Neural progenitor cell (in vitro differentiated cells): Measurements from ENCODE around the gene MYO18B.

ENCODE experiments used
- EZH2phosphoT487 ChIP-seq: fragments of 200-600 bp; sonication (generic); IDR thresholded peaks from 2 replicates; pipeline ENCODE4 v1.6.1; 2017; ENCODE audit warnings: antibody characterized with exemption
- TF ChIP-seq, protein P1 (sequence below): fragments of 200-600 bp; sonication (generic); IDR thresholded peaks from 2 replicates; pipeline ENCODE4 v1.5.1; 2017; ENCODE audit warnings: antibody characterized with exemption, mild to moderate bottlenecking

DNA sequence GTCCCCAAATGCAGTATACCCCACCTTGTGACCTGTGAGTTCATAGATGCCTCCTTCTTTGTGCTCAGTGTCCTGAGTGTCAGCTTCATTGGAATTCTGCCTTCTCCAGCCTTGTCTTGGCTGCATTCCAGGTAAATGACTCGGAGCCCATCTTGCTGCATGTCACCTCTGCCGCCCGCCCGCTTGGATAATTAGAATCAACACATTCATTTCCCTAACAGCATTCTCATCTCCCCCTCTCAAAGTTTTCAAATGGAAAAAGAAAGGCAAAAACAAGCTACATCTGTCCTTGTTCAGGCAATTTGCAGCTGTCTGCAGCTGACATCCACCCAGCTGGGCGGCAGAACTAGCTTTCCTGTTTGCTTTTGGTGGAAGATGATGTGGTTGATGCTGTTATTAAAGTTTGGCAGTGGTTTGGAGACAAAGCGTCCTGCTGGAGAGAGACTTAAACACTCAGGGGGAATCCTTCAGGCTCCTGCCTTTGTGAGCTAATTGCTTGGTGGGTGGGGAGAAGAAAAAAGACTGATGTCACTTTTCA is 228.5 kb downstream of the MYO18B start:
- TF ChIP-seq, protein P1, sequence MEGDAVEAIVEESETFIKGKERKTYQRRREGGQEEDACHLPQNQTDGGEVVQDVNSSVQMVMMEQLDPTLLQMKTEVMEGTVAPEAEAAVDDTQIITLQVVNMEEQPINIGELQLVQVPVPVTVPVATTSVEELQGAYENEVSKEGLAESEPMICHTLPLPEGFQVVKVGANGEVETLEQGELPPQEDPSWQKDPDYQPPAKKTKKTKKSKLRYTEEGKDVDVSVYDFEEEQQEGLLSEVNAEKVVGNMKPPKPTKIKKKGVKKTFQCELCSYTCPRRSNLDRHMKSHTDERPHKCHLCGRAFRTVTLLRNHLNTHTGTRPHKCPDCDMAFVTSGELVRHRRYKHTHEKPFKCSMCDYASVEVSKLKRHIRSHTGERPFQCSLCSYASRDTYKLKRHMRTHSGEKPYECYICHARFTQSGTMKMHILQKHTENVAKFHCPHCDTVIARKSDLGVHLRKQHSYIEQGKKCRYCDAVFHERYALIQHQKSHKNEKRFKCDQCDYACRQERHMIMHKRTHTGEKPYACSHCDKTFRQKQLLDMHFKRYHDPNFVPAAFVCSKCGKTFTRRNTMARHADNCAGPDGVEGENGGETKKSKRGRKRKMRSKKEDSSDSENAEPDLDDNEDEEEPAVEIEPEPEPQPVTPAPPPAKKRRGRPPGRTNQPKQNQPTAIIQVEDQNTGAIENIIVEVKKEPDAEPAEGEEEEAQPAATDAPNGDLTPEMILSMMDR: no peak
- no peak for TF ChIP-seq EZH2phosphoT487
